Activated CD4-positive, alpha-beta memory T cell treated with anti-CD3 and anti-CD28 coated beads, Interleukin-2, amount 10 ng/mL, durations not matched to agents 7 days and 5 days (primary cell): Measurements from ENCODE around the gene CDC5L. TPM values are rescaled to one million over a fixed set of nuclear protein-coding genes. Genes with fewer than 3 reads are reported as not detected.
A peak's percentile ranks its signal among the peaks of the same experiment; 100 is the strongest.
"Not testable (repeated sequence)": the region's sequence is repeated elsewhere in the genome, so short reads cannot be mapped to it uniquely, and the experiment has no call there.

Experiments
- CTCF ChIA-PET: fragments of 350-600 bp; sonication (Branson Sonifier 250); formaldehyde crosslinking; loops from one replicate; lab custom pipeline; 2021; ENCODE audit warnings: antibody characterized with exemption, inconsistent platforms; lab: Charles Lee
- POLR2A ChIA-PET: fragments of 350-600 bp; sonication (Branson Sonifier 250); formaldehyde crosslinking; loops from one replicate; lab custom pipeline; 2021; ENCODE audit warnings: antibody characterized with exemption; lab: Charles Lee
- DNase-seq: peaks from one replicate; pipeline ENCODE4 v3.0.0-alpha.2; 2020
- H3K27ac Mint-ChIP-seq: one replicate; pipeline ENCODE4 v1.8.0; 2021; ENCODE audit warnings: mild to moderate bottlenecking, mixed read lengths
- H3K27me3 Mint-ChIP-seq: one replicate; pipeline ENCODE4 v1.8.0; 2021; ENCODE audit warnings: mixed read lengths
- H3K36me3 Mint-ChIP-seq: one replicate; pipeline ENCODE4 v1.8.0; 2021; ENCODE audit warnings: low read depth, mixed read lengths
- H3K4me1 Mint-ChIP-seq: one replicate; pipeline ENCODE4 v1.8.0; 2021; ENCODE audit warnings: mixed read lengths
- H3K4me3 Mint-ChIP-seq: one replicate; pipeline ENCODE4 v1.8.0; 2021; ENCODE audit warnings: mild to moderate bottlenecking, mixed read lengths
- H3K9me3 Mint-ChIP-seq: one replicate; pipeline ENCODE4 v1.8.0; 2021; ENCODE audit warnings: mixed read lengths
- total RNA-seq, 2 experiments: library from RNA; stranded (reverse); gene quantifications; one replicate each; pipeline ENCODE4 v1.2.3, GENCODE V29; 2021

CDC5L gene
- total RNA-seq, 2 experiments from 2014 or later = 23.8 to 24.2 TPM

DNA sequence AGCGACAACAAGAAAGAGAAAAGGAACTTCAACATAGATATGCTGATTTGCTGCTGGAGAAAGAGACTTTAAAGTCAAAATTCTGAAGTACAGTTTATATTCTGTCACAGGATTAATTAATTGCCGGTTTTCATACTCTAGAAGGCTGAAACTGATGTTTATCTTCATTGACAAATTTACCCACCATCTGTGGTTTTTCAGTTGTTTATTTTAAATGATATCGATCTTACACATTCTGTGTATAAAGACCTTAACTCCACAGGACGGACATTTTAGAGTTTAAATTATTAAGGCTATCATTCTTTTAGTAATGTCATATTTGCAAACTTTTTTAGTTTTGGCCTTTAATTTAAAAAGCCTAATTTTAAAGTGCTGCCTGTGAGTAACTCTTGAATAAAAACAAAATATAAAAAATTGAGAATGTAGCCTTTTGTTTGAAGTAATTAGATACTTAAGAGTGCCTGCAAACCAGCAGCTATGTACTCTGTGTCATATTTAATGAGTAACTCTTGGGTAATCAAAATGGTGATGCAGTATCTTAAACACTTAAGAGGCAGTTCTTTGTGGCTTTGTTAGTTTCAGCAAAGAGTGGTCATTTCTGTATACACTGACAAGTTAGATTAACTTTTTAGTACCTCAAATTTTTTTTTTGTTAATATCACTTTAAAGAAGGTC lies 59.3 kb downstream of the CDC5L start:
- ChIA-PET POLR2A (interaction anchor here (1.3 to 1.4 kb wide), 2 partner anchors 59 to 931 kb away, joined by 3 to 5 read pairs; partner anchors contain the start of genes CDC5L and SUPT3H), CTCF (interaction anchor here (0.9 to 2.0 kb wide), 5 partner anchors 9 to 29 kb away, joined by 3 to 10 read pairs (median 5); no protein-coding TSS in a partner anchor)
- H3K36me3 Mint-ChIP-seq = peaks cover 53% of the 10 kb centered on the region
- no peaks in the 10 kb centered on the region for H3K27me3 Mint-ChIP-seq
- no peak overlapping the region for H3K27ac Mint-ChIP-seq
- DNase-seq = no peak
- H3K4me1 Mint-ChIP-seq = peaks cover 4% of the 10 kb centered on the region
- H3K9me3 Mint-ChIP-seq = peaks cover 19% of the 10 kb centered on the region
- H3K4me3 Mint-ChIP-seq = no peak overlapping the region

DNA sequence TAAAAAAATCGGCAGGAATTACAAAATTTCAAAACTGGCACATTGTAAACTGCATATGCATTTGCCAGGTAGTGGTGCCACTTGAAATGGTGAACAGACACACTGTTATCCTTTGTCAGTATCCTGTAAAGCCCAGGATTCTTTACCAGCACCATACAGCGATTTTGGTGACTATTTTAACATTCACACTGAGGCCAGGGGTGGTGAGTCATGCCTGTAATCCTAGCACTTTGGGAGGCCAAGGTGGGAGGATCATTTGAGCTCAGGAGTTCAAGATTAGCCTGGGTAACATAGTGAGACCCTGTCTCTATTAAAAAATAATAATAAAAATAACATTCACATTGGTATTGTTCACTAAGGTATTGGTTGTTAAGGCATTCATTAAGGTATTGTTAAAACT lies 61.7 kb downstream of the CDC5L start:
- POLR2A ChIA-PET, H3K4me3 Mint-ChIP-seq, H3K27me3 Mint-ChIP-seq, CTCF ChIA-PET, DNase-seq, H3K9me3 Mint-ChIP-seq, H3K4me1 Mint-ChIP-seq, H3K27ac Mint-ChIP-seq: not testable (repeated sequence)
- H3K36me3 Mint-ChIP-seq = peaks cover 34% of the 10 kb centered on the region

DNA sequence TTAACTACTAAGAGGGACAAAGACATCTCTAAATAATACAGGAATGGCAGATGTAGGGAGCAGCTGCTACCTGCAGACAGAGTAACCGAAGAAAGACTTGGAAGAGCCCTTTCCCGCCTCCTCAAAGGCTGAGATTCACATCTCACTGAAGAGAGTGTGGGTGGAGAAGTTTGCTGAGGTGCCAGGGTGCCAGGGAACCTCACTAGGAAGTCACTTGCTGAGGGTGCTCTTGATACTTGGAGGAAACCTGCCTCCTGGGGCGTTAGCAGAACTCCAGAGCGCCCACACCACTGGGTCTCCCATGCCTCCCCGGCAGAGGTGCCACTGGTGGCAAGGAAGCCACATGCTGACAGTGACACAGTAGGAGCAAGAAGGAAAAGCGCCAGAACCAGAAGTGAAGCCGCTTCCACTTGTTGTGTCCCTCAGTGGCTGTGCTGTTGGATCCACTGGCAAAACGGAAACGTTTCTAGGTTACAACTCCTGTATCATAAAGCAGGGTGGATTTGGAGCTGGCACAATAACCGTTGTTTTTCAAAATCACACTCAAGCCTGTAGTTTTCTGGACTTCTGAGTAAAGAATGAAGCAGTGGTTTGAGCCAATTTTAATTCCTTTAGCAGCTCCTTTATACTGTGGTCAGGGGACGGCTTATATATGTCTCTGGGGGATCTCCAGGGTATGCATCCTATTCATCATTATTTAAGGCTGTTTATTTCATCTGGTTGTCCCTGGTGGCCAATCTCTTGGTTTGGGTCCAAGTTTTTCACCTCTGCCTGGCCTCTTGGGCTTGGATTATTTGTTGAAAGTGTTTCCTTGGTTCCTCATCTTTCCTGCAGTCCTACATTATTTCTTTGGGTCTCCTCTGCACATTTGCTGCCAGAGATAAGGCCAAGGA lies 64.5 kb downstream of the CDC5L start:
- ChIA-PET POLR2A (no interaction called here), CTCF (no interaction called here)
- Mint-ChIP-seq H3K4me3 (no peak overlapping the region), H3K36me3 (peaks cover 16% of the 10 kb centered on the region), H3K9me3 (no peaks in the 10 kb centered on the region), H3K4me1 (peaks cover 11% of the 10 kb centered on the region), H3K27ac (no peak overlapping the region), H3K27me3 (peaks cover 3% of the 10 kb centered on the region)
- DNase-seq = no peak

DNA sequence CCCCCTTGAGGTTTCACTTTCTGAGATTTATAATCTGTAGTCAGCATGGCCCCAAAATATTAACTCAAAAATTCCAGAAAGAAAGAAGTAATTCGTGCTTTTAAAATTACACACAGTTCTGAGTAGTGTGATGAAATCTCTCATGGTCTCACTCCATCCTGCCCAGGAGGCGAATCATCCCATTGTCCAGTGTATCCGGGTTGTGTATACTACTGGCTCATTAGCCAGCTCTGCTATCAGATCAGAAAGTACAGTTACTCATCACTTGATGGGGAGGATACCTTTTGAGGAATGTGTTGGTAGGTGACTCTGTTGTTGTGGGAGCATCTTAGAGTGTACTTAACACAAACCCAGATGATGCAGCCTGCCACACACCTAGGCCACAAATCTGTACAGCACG lies 65.2 kb downstream of the CDC5L start:
- Mint-ChIP-seq H3K9me3 (no peaks in the 10 kb centered on the region), H3K27ac (no peak overlapping the region), H3K36me3 (peaks cover 9% of the 10 kb centered on the region), H3K27me3 (peaks cover 5% of the 10 kb centered on the region), H3K4me1 (peaks cover 11% of the 10 kb centered on the region), H3K4me3 (no peak overlapping the region)
- CTCF ChIA-PET = interaction anchor here (0.9 to 1.4 kb wide), 4 partner anchors 10 to 21 kb away, joined by 3 to 4 read pairs (median 4); no protein-coding TSS in a partner anchor
- DNase-seq = no peak
- POLR2A ChIA-PET = no interaction called here

DNA sequence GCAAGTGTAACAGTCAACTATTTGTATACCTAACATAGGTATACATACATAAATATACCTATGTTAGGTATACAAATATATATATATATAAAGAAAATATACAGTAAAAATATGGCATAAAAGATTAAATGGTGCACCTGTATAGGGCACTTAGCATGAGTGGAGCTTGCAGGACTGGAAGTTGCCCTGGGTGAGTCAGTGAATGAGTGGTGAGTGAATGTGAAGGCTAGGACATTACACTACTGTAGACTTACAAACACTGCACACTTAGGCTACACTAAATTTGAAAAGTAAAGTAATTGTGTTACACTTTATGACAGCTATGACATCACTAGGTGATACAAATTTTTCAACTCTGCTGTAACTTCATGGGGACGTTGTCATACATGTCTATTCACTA lies 65.6 kb downstream of the CDC5L start:
- CTCF ChIA-PET = interaction anchor here (0.9 to 1.4 kb wide), 4 partner anchors 9 to 22 kb away, joined by 3 to 4 read pairs (median 4); no protein-coding TSS in a partner anchor
- no peak overlapping the region for H3K4me3 Mint-ChIP-seq
- H3K27ac Mint-ChIP-seq = no peak overlapping the region
- DNase-seq = no peak
- H3K9me3 Mint-ChIP-seq = no peaks in the 10 kb centered on the region
- POLR2A ChIA-PET = no interaction called here
- peaks cover 7% of the 10 kb centered on the region for H3K36me3 Mint-ChIP-seq
- H3K4me1 Mint-ChIP-seq = peaks cover 11% of the 10 kb centered on the region
- peaks cover 5% of the 10 kb centered on the region for H3K27me3 Mint-ChIP-seq

DNA sequence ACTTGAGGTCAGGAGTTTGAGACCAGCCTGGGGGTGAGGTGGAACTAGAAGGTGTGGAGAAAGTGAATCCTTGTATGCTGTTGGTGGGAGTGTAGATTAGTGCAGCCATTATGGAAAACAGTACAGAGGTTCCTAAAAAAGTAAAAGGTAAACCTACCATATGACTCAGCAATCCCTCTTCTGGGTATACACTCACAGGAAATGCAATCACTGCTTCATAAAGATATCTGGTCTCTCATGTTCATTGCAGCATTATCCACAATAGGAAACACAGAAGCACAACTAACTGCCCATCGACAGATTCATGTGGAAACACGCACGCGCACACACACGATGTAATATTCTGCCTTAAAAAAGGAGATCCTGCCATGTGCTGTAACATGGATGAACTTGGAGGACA lies 66.7 kb downstream of the CDC5L start:
- ChIA-PET CTCF (interaction anchor here (1.3 to 3.2 kb wide), 7 partner anchors 11 to 187 kb away, joined by 4 to 28 read pairs (median 6); no protein-coding TSS in a partner anchor), POLR2A (no interaction called here)
- H3K4me1 Mint-ChIP-seq = peaks cover 11% of the 10 kb centered on the region
- peak overlapping the region; percentile 30 for H3K27ac Mint-ChIP-seq
- H3K27me3 Mint-ChIP-seq = peaks cover 5% of the 10 kb centered on the region
- no peak for DNase-seq
- H3K9me3 Mint-ChIP-seq = no peaks in the 10 kb centered on the region
- peaks cover 3% of the 10 kb centered on the region for H3K36me3 Mint-ChIP-seq
- no peak overlapping the region for H3K4me3 Mint-ChIP-seq

DNA sequence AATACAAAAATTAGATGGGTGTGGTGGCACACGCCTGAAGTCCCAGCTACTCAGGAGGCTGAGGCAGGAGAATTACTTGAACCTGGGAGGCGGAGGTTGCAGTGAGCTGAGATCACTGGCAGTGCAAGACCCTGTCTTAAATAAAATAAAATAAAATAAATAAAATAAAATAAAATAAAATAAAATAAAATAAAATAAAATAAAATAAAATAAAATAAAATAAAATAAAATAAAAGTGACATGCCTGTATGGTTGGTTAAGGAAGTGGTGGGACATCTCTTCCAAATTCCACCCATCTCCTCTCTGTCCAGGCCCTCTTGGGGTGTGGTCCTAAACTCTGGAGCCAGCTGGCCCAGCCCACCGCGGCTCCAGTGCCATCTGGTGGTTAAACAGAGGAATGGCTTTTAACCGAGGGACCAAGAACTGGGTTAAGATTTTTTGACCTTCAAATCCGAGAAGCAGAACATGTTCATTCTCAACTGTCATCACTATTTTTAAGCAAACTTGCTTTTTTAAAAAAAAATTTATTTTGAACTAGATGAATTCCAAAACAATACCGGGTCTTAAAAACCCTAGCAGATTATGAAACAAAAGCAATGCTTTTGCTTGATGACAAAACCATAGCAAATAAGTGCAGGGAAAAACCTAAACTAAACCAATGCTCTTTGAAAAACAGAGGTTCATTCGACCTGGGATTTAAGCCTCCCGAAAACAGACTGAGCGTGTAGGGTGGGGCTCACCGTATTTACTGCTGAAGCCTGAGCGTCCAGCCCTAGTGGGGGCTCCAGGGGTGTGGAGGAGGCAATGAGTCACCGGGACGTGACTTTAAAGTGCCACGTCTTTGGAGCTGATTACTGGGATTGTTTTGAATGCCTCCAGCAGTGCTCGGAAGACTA lies 68.8 kb downstream of the CDC5L start:
- POLR2A ChIA-PET = no interaction called here
- H3K4me1 Mint-ChIP-seq = peaks cover 10% of the 10 kb centered on the region
- peak; percentile 49 for DNase-seq
- no peaks in the 10 kb centered on the region for H3K9me3 Mint-ChIP-seq
- no peak overlapping the region for H3K4me3 Mint-ChIP-seq
- H3K27ac Mint-ChIP-seq = no peak overlapping the region
- peaks cover 3% of the 10 kb centered on the region for H3K36me3 Mint-ChIP-seq
- H3K27me3 Mint-ChIP-seq = peaks cover 5% of the 10 kb centered on the region
- CTCF ChIA-PET = interaction anchor here (0.6 to 3.2 kb wide), 11 partner anchors 9 to 1271 kb away, joined by 3 to 28 read pairs (median 4); no protein-coding TSS in a partner anchor

DNA sequence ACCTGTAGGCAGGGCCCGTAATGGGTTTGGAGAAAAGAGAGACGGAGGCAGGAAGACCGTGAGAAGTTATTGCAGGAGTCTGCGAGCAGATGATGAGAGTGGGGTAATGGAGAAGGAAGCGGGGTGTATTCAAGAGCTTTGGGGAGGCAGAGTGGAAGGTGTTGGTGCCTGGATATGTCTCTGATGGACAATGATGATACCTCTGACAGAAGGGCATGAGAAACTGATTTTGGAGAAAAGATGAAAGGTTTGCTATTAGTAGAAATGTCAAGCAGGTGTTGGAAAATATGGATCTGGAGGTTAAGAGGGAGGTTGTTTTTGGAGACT lies 69.4 kb downstream of the CDC5L start:
- Mint-ChIP-seq H3K27ac (no peak overlapping the region), H3K9me3 (no peaks in the 10 kb centered on the region), H3K36me3 (no peaks in the 10 kb centered on the region), H3K27me3 (peaks cover 5% of the 10 kb centered on the region), H3K4me1 (peaks cover 10% of the 10 kb centered on the region), H3K4me3 (no peak overlapping the region)
- DNase-seq = no peak
- CTCF ChIA-PET = interaction anchor here (1.2 to 3.2 kb wide), 2 partner anchors 9 to 19 kb away, joined by 4 to 15 read pairs; no protein-coding TSS in a partner anchor
- POLR2A ChIA-PET = no interaction called here

DNA sequence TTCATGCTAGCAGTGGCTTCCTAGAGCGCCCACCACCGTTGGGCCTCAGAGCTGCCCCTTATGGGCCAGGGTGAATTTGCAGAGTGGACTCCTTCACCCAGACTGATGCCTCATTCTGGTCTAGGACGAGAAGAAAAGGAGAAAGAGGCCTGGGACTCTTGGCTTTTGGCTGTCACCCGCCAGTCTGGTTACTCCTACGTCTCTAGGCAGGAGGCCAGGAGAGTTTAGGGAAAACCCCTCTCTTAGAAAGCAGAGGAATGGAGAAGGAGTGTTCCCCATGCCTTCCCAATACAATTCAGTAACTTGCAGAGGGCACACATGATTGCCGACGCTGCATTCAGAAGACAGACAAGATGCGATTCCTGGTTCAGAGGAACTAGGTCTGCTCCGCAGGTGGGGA lies 70.1 kb downstream of the CDC5L start:
- Mint-ChIP-seq H3K4me3 (no peak overlapping the region), H3K27ac (no peak overlapping the region), H3K4me1 (peaks cover 10% of the 10 kb centered on the region), H3K36me3 (no peaks in the 10 kb centered on the region), H3K27me3 (peaks cover 6% of the 10 kb centered on the region), H3K9me3 (no peaks in the 10 kb centered on the region)
- ChIA-PET CTCF (interaction anchor here (0.7 to 1.1 kb wide), 2 partner anchors 13 to 119 kb away, joined by 4 read pairs; no protein-coding TSS in a partner anchor), POLR2A (no interaction called here)
- no peak for DNase-seq

DNA sequence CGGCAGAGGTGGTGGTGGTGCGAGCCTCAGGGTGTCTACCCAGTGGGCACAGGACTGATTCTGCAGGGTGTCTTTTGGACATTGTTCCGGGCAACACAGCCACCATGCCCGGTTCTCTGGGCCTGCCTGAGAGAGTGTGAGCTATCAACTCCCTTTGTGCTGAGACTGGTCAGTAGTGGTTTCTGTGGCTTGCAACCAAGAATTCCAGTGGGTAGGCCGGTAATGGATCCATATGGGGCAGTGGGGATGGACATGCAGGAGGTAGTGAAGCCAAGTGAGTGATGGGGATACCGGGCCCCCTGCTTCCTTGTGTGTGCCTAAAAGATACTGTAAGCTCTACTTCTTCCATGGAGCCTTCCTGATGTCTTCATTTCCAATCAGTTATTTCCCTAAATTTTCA lies 71.0 kb downstream of the CDC5L start:
- DNase-seq = no peak
- Mint-ChIP-seq H3K9me3 (no peaks in the 10 kb centered on the region), H3K27ac (no peak overlapping the region), H3K36me3 (no peaks in the 10 kb centered on the region), H3K4me3 (no peak overlapping the region), H3K4me1 (peaks cover 13% of the 10 kb centered on the region), H3K27me3 (peaks cover 6% of the 10 kb centered on the region)
- POLR2A ChIA-PET = no interaction called here
- CTCF ChIA-PET = interaction anchor here (1.1 to 3.1 kb wide), 5 partner anchors 12 to 190 kb away, joined by 3 to 9 read pairs (median 4); no protein-coding TSS in a partner anchor

DNA sequence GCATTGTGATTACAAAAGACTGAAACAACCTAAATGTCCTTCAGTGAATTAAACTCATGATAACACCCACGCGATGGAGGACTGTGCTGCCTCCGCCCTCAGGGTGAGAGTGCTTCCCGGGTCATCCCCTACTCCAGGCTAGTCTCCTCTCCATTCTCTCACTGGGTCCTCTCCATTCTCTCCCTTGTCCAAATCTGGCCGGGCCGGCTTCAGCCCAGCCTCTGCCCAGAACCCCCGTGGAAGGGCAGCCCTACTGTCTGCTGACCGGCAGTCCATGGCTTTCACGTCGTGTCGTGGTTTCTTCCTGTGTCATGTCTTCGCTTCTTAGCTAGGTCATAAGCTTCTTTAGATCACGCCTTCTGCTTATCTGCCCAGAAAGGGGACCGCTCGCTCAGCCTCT lies 74.8 kb downstream of the CDC5L start:
- Mint-ChIP-seq H3K36me3 (no peaks in the 10 kb centered on the region), H3K9me3 (no peaks in the 10 kb centered on the region), H3K27me3 (peaks cover 3% of the 10 kb centered on the region), H3K27ac (no peak overlapping the region), H3K4me1 (peaks cover 4% of the 10 kb centered on the region), H3K4me3 (no peak overlapping the region)
- POLR2A ChIA-PET = no interaction called here
- CTCF ChIA-PET = interaction anchor here (0.7 to 2.6 kb wide), 3 partner anchors 9 to 33 kb away, joined by 3 to 13 read pairs (median 3); no protein-coding TSS in a partner anchor
- DNase-seq = no peak
